Activated CD8-positive, alpha-beta memory T cell treated with anti-CD3 and anti-CD28 coated beads for 24 hours (primary cell): Measurements from ENCODE around the gene TAF1D.
"Not testable (repeated sequence)": the region's sequence is repeated elsewhere in the genome, so short reads cannot be mapped to it uniquely, and the experiment has no call there.

ENCODE experiments used
- DNase-seq: peaks from one replicate; pipeline ENCODE4 v3.0.0-alpha.2; 2020

Gene TAF1D

GRCh38 chr11:93741094-93741881 is at the start of gene TAF1D, which contains the start of gene C11orf54:
TSS of gene TAF1D (minus strand) at chr11:93741495. CDS start at chr11:93739304, 2,191 bp downstream.
TSS of gene C11orf54 (plus strand) at chr11:93741672. CDS start at chr11:93747394, 5,722 bp downstream.
- peak; percentile 95 for DNase-seq

- no peak for DNase-seq
Observed at GRCh38 chr11:93784935-93785360, 43.7 kb upstream of the TAF1D start.

- DNase-seq = peak; percentile 92
Observed at GRCh38 chr11:93784145-93784934, 43.0 kb upstream of the TAF1D start, which contains the start of gene MED17. TSS of gene MED17 (plus strand) at chr11:93784282. CDS start at chr11:93784514, 232 bp downstream.

- no peak for DNase-seq
Observed at GRCh38 chr11:93783765-93784144, 42.5 kb upstream of the TAF1D start.

- no peak for DNase-seq
Observed at GRCh38 chr11:93783362-93783761, 42.1 kb upstream of the TAF1D start.

- no peak for DNase-seq
Observed at GRCh38 chr11:93775289-93775688, 34.0 kb upstream of the TAF1D start.

- not testable (repeated sequence) for DNase-seq
Observed at GRCh38 chr11:93774560-93774959, 33.3 kb upstream of the TAF1D start.

- DNase-seq = no peak
Observed at GRCh38 chr11:93773601-93774200, 32.4 kb upstream of the TAF1D start.

- no peak for DNase-seq
Observed at GRCh38 chr11:93773045-93773477, 31.8 kb upstream of the TAF1D start.

GRCh38 chr11:93772123-93772522 is 30.8 kb upstream of the TAF1D start:
- no peak for DNase-seq

- no peak for DNase-seq
Observed at GRCh38 chr11:93770160-93770559, 28.9 kb upstream of the TAF1D start.

GRCh38 chr11:93767018-93767417 is 25.7 kb upstream of the TAF1D start:
- no peak for DNase-seq

- no peak for DNase-seq
Observed at GRCh38 chr11:93766504-93766903, 25.2 kb upstream of the TAF1D start.

- DNase-seq = no peak
Observed at GRCh38 chr11:93765551-93765950, 24.3 kb upstream of the TAF1D start.

GRCh38 chr11:93761910-93762309 is 20.6 kb upstream of the TAF1D start:
- DNase-seq = no peak

GRCh38 chr11:93759123-93759522 is 17.8 kb upstream of the TAF1D start:
- not testable (repeated sequence) for DNase-seq

- DNase-seq = no peak
Observed at GRCh38 chr11:93757924-93758865, 16.9 kb upstream of the TAF1D start.

- no peak for DNase-seq
Observed at GRCh38 chr11:93757301-93757700, 16.0 kb upstream of the TAF1D start.

- DNase-seq = no peak
Observed at GRCh38 chr11:93756748-93757147, 15.5 kb upstream of the TAF1D start.

GRCh38 chr11:93753241-93753640 is 11.9 kb upstream of the TAF1D start:
- DNase-seq = no peak

- DNase-seq = no peak
Observed at GRCh38 chr11:93751001-93751400, 9.7 kb upstream of the TAF1D start.

- DNase-seq = no peak
Observed at GRCh38 chr11:93747122-93747521, 5.8 kb upstream of the TAF1D start.
